Smooth muscle cell (in vitro differentiated cells): ENCODE measurements around the gene ARHGAP22. TPM values are rescaled to one million over a fixed set of nuclear protein-coding genes. Genes with fewer than 3 reads are reported as not detected.

ENCODE experiments used
- DNase-seq: peaks from one replicate; lab custom pipeline; 2025; ENCODE audit not compliant: unreplicated experiment; lab: John Stamatoyannopoulos, UW
- H2AFZ ChIP-seq: fragments of 200-600 bp; sonication (generic); 2 replicates; pipeline ENCODE4 v1.6.0; 2016; ENCODE audit warnings: antibody characterized with exemption, low read depth, mild to moderate bottlenecking
- H3F3A ChIP-seq: fragments of 200-600 bp; sonication (generic); 2 replicates; pipeline ENCODE4 v1.6.0; 2017; ENCODE audit warnings: antibody characterized with exemption, low read depth
- H3K27ac ChIP-seq: fragments of 200-600 bp; sonication (generic); 2 replicates; pipeline ENCODE4 v1.5.1; 2016; ENCODE audit warnings: low read depth, mild to moderate bottlenecking
- H3K27me3 ChIP-seq: fragments of 200-600 bp; sonication (generic); 2 replicates; pipeline ENCODE4 v1.6.1; 2016; ENCODE audit warnings: low read depth, mild to moderate bottlenecking
- H3K36me3 ChIP-seq: fragments of 200-600 bp; sonication (generic); 2 replicates; pipeline ENCODE4 v1.5.1; 2016; ENCODE audit warnings: low read depth
- H3K4me1 ChIP-seq: fragments of 200-600 bp; sonication (generic); 2 replicates; pipeline ENCODE4 v1.5.1; 2016; ENCODE audit warnings: low read depth
- H3K4me2 ChIP-seq: fragments of 200-600 bp; sonication (generic); 2 replicates; pipeline ENCODE4 v1.6.0; 2016; ENCODE audit warnings: mild to moderate bottlenecking
- H3K4me3 ChIP-seq: fragments of 200-600 bp; sonication (generic); 2 replicates; pipeline ENCODE4 v1.5.1; 2016; ENCODE audit warnings: mild to moderate bottlenecking
- H3K79me2 ChIP-seq: fragments of 200-600 bp; sonication (generic); 2 replicates; pipeline ENCODE4 v1.6.0; 2016; ENCODE audit warnings: low read depth, mild to moderate bottlenecking
- H3K9ac ChIP-seq: fragments of 200-600 bp; sonication (generic); 2 replicates; pipeline ENCODE4 v1.6.0; 2016; ENCODE audit warnings: low read depth
- H3K9me3 ChIP-seq: fragments of 200-600 bp; sonication (generic); replicated peaks from 2 replicates; pipeline ENCODE4 v1.5.1; 2016; ENCODE audit warnings: low read depth
- H4K20me1 ChIP-seq: fragments of 200-600 bp; sonication (generic); 2 replicates; pipeline ENCODE4 v1.6.0; 2016; ENCODE audit warnings: low read depth
- WGBS: methylation state at CpG from one replicate; pipeline ENCODE4 v1.1.7; 2016; ENCODE audit warnings: low lambda C conversion rate; 5-methylcytosine and 5-hydroxymethylcytosine counted together
- polyA plus RNA-seq: library from polyadenylated mRNA; unstranded; fragments of >200 nt; fragmentation: Nextera tagmentation; extraction: Ambion mirVana; gene quantifications from 2 replicates; pipeline ENCODE4 v1.2.1, GENCODE V29; 2016
- total RNA-seq: library from RNA; depleted of rRNA; stranded (reverse); fragments of >200 nt; gene quantifications from 2 replicates; pipeline ENCODE4 v1.2.3, GENCODE V29; 2014
- TF ChIP-seq, protein P1 (sequence below): fragments of 200-600 bp; sonication (generic); IDR thresholded peaks from 2 replicates; pipeline ENCODE4 v1.5.1; 2017; ENCODE audit warnings: borderline replicate concordance, mild to moderate bottlenecking, antibody characterized with exemption; ENCODE audit not compliant: insufficient read depth, poor library complexity, severe bottlenecking

The ARHGAP22 gene
- total and polyA plus RNA-seq, 2 experiments from 2014 or later = 1.8 to 8.8 TPM

GRCh38 chr10:48474765-48475365 is 130.0 kb downstream of the ARHGAP22 start:
- H4K20me1 ChIP-seq = no peaks in the 10 kb centered on the region
- H3K36me3 ChIP-seq = no peaks in the 10 kb centered on the region
- H3K27ac ChIP-seq = no peak overlapping the region
- no peak for DNase-seq
- H3K4me2 ChIP-seq = no peak overlapping the region
- TF ChIP-seq, protein P1, sequence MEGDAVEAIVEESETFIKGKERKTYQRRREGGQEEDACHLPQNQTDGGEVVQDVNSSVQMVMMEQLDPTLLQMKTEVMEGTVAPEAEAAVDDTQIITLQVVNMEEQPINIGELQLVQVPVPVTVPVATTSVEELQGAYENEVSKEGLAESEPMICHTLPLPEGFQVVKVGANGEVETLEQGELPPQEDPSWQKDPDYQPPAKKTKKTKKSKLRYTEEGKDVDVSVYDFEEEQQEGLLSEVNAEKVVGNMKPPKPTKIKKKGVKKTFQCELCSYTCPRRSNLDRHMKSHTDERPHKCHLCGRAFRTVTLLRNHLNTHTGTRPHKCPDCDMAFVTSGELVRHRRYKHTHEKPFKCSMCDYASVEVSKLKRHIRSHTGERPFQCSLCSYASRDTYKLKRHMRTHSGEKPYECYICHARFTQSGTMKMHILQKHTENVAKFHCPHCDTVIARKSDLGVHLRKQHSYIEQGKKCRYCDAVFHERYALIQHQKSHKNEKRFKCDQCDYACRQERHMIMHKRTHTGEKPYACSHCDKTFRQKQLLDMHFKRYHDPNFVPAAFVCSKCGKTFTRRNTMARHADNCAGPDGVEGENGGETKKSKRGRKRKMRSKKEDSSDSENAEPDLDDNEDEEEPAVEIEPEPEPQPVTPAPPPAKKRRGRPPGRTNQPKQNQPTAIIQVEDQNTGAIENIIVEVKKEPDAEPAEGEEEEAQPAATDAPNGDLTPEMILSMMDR = no peak
- no peaks in the 10 kb centered on the region for H3K27me3 ChIP-seq
- 100% methylated on average over 3 of the region's 3 CpGs for WGBS
- no peaks in the 10 kb centered on the region for H3K79me2 ChIP-seq
- H2AFZ ChIP-seq = no peak overlapping the region
- no peak overlapping the region for H3K4me3 ChIP-seq
- no peaks in the 10 kb centered on the region for H3F3A ChIP-seq
- H3K9ac ChIP-seq = no peak overlapping the region
- H3K4me1 ChIP-seq = peaks cover 9% of the 10 kb centered on the region
- no peaks in the 10 kb centered on the region for H3K9me3 ChIP-seq

DNA sequence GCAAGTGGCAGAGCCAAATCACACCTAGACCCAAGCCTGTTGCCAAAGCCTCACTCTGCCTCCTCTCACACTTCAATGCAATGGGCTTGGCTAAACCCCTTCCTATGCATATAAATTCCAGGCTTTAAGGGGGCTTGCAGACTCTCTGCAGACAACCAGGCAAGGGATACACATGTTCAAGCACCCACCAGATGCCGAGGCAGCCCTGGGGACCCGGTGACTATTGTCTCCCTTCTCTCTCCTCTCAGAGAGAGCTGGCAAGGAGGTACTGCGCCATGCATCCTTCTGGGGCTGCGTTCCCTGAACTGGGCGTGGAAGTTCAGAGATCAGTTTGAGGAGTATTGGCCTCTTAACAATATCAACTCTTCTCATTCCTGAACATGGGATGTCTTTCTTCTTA is 131.2 kb downstream of the ARHGAP22 start:
- no peak for DNase-seq
- H3F3A ChIP-seq = no peaks in the 10 kb centered on the region
- TF ChIP-seq, protein P1 = no peak
- H3K9ac ChIP-seq = no peak overlapping the region
- H4K20me1 ChIP-seq = no peaks in the 10 kb centered on the region
- peaks cover 11% of the 10 kb centered on the region for H3K4me1 ChIP-seq
- H2AFZ ChIP-seq = no peak overlapping the region
- WGBS = 94% methylated on average over 5 of the region's 5 CpGs
- no peak overlapping the region for H3K4me2 ChIP-seq
- no peak overlapping the region for H3K27ac ChIP-seq
- no peaks in the 10 kb centered on the region for H3K9me3 ChIP-seq
- no peaks in the 10 kb centered on the region for H3K36me3 ChIP-seq
- H3K79me2 ChIP-seq = no peaks in the 10 kb centered on the region
- H3K4me3 ChIP-seq = no peak overlapping the region
- H3K27me3 ChIP-seq = no peaks in the 10 kb centered on the region

GRCh38 chr10:48472501-48473069 is 132.3 kb downstream of the ARHGAP22 start:
- Histone ChIP-seq H3K4me3 (no peak overlapping the region), H2AFZ (no peak overlapping the region), H3F3A (no peaks in the 10 kb centered on the region), H3K4me1 (peaks cover 11% of the 10 kb centered on the region), H3K27ac (no peak overlapping the region), H3K9me3 (no peaks in the 10 kb centered on the region), H3K9ac (no peak overlapping the region), H4K20me1 (no peaks in the 10 kb centered on the region), H3K4me2 (no peak overlapping the region), H3K27me3 (no peaks in the 10 kb centered on the region), H3K36me3 (no peaks in the 10 kb centered on the region), H3K79me2 (no peaks in the 10 kb centered on the region)
- DNase-seq = no peak
- TF ChIP-seq, protein P1 = no peak
- 93% methylated on average over 3 of the region's 3 CpGs for WGBS
